Activated T-helper 9 cell treated with anti-CD3 and anti-CD28 coated beads, Interleukin-2, amount 50 U/mL, for 16 hours (primary cell): ENCODE results near the gene KLRC1.
"Not testable (repeated sequence)": the region's sequence is repeated elsewhere in the genome, so short reads cannot be mapped to it uniquely, and the experiment has no call there.

Experiments used
- DNase-seq: peaks from one replicate; pipeline ENCODE4 v3.0.0-alpha.2; 2020; ENCODE audit warnings: low read depth

KLRC1 gene

DNA sequence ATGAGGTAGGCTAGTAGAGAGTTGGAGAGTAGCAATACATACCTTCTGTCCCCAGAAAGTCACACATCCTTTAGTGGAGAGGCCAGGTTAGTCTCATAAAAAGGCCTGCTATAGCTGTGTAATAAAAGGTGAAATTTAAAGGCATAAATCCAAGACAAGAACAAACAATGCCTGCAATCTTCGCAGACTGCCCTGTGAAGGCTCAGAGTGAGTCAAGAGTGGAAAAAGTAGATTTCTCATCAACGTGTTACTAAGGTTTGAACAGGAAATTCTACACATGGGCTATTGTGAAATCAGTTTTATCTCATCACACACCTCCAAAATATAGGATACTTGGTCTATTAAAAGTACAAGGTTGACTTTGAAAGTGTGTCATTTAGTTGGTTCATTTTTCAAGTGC is at the start of gene KLRC1:
KLRC1 (minus strand) TSS at position 222 of the 400 bp plus-strand sequence. CDS start 2,221 bp downstream, outside the sequence.
- no peak for DNase-seq

DNA sequence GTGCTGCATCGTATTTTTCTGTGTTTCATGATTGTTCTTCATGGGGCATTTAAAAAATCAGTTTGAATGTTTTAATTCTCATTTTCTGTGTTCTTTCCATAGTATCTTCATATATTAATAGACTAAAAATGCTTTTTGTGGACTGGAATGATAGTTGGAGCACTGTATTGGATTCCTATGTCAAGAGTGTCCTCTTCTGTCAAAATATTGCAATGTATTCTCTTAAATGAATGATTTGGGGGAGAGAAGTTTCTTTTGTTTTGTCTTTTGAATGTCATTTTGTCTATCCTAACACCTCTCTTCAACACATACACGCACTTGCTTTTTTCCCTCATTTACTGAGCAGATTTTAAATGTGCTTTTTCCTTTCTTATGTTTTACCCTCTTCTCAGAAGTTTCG is 47.9 kb upstream of the KLRC1 start:
- no peak for DNase-seq

DNA sequence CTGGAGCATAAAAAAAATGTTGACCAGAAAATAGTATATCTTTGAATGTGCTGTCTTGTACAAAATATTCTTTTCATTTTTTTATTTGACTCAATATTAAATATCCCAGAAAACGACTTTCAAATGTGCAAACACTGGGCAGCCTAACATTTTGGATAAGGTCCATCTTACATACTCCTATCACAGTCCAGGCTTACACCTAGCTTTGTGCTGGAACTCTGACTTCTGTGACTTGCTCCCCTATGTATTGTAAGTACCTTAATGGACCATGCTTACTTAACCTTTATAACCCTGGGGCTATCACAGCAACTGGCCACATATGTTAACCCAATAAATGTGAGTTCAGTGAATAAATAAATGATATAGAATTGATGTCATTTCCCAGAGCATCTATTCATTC is 44.9 kb upstream of the KLRC1 start:
- DNase-seq = no peak

DNA sequence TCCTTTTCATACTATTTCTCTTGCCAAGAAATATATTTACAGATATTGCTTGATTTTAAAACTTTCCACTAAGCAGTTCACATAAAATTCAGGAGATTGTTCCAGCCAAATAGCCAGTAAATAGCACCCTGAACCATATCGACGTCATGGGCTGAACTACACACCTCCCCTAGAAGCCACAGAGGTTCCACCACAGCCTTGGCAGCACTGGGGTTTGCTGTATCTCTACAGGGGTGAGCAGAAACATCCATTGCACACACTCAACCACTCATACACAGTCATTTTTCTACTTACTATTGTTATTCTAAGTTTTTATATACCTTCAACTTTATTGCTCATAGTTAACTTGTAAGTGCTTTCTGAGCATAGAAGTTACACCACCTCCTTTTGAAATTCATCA is 44.4 kb upstream of the KLRC1 start:
- DNase-seq = no peak

DNA sequence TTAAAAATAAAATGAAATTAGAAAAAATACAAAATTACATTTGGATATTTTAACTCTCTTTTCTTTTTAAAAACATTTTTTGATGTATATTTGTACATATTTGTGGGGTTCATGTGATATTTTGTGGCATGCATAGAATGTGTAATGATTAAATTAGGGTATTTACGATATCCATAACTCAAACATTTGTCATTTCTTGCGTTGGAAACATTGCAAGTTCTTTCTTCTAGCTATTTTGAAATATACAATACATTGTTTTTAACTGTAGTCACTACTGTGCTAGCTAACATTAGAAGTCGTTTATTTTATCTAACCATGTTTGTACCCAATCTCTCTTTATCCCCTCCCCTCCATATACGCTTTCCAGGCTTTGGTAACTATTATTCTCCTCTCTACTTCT is 38.6 kb upstream of the KLRC1 start:
- DNase-seq = no peak

DNA sequence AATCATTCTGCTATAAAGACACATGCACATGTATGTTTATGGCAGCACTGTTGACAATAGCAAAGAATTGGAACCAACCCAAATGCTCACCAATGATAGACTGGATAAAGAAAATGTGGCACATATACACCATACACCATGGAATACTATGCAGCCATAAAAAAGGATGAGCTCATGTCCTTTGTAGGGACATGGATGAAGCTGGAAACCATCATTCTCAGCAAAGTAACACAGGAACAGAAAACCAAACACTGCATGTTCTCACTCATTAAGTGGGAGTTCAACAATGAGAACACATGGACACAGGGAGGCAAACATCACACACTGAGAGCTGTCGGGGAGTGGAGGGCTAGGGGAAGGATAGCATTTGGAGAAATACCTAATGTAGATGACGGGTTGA is 34.2 kb upstream of the KLRC1 start:
- not testable (repeated sequence) for DNase-seq

DNA sequence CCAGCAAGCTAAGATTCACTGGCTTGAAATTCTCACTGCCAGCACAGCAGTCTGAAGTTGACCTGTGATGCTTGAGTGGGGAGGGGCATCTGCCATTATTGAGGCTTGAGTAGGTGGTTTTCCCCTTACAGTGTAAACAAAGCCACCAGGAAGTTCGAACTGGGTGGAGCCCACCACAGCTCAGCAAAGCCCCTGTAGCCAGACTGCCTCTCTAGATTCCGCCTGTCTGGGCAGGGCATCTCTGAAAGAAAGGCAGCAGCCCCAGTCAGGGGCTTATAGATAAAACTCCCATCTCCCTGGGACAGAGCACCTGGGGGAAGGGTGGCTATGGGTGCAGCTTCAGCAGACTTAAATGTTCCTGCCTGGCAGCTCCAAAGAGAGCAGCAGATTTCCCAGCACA is 28.7 kb upstream of the KLRC1 start:
- not testable (repeated sequence) for DNase-seq

DNA sequence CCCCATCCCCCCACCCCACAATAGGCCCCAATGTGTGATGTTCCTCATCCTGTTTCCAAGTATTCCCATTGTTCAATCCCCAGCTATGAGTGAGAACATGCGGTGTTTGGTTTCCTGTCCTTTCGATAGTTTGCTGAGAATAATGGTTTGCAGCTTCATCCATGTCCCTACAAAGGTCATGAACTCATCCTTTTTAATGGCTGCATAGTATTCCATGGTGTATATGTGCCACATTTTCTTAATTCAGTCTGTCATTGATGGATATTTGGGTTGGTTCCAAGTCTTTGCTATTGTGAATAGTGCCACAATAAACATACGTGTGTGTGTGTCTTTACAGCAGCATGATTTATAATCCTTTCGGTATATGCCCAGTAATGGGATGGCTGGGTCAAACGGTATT is 19.6 kb upstream of the KLRC1 start:
- not testable (repeated sequence) for DNase-seq

DNA sequence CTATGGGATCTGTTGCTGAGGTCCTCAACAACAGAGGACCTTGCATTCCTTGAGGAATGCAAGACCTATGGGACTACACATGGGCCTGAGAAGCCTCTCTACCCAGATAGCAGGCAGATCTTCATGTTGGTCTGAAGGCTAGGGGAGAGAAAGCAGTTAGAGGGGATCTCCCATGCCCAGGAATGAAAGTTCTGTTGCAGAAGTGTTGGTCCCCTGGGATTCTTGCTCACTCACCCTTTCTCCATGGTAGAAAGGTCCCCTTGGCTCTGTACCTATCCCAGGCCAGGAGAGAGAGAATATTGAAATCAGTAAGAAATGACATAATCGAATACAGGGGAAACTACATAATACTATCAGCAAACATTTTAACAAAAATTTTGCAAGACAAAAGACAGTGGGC is 16.5 kb upstream of the KLRC1 start:
- no peak for DNase-seq

DNA sequence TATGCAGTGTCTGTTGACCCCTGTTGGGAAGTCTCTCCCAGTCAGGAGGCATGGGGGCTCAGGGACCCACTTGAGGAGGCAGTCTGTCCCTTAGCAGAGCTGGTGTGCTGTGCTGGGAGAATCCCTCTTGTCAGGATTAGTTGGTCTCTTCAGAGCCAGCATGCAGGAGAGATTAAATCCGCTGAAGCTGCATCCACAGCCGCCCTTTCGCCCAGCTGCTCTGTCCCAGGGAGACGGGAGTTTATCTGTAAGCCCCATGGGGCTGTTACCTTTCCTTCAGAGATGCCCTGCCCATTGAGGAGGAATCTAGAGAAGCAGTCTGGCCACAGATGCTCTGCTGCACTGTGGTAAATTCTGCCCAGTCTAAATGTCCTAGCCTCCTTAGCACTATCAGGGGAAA is 13.1 kb upstream of the KLRC1 start:
- no peak for DNase-seq

DNA sequence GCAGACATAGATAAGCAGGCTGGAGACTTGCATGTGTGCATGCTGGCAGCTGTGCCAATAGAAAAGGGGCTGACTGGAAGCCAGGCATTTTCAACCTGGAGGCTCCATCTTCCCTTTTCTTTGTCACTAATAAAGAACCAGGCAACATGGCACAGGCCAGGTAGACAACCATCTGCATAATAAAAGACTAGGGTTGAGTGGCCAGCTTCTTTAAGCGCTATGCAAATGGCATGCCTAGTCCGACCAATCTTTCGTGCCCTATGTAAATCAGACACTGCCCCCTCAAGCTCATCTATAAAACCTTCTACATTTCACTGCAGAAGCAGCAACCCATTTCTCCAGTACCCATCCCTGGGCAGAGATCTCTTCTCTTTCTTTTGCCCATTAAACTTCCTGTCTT is 4.6 kb upstream of the KLRC1 start:
- no peak for DNase-seq

DNA sequence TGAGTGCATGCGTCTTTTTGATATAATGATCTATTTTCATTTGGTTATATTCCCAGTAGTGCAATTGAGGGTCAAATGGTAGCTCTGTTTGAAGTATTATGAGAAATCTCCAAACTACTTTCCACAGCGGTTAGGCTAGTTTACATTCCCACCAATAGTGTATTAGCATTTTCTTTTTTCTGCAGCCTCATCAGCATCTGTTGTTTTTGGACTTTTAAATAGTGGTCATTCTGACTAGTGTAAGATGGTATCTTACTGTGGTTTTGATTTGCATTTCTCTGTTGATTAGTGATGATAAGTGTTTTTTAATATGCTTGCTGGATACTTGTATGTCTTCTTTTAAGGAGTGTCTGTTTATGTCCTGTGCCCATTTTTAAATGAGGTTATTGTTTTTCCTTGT is 3.7 kb upstream of the KLRC1 start:
- DNase-seq = no peak

DNA sequence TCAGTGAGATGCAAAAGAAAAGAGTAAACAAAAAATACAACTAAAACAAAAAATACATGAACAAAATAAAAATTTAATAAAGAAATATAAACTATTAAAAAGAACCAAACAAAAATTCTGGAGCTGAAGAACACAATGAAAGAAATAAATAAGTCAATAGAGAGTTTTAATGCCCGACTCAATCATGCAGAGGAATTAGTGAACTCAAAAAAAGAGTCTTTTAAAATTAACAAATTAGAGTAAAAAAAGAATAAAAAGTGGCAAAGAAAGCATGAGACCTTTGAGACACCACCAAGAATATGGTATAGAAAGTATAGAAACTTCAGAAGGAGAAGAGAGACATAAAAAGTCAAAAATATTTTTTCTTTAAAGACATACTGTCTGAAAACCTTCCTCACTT is 2.6 kb upstream of the KLRC1 start:
- no peak for DNase-seq

DNA sequence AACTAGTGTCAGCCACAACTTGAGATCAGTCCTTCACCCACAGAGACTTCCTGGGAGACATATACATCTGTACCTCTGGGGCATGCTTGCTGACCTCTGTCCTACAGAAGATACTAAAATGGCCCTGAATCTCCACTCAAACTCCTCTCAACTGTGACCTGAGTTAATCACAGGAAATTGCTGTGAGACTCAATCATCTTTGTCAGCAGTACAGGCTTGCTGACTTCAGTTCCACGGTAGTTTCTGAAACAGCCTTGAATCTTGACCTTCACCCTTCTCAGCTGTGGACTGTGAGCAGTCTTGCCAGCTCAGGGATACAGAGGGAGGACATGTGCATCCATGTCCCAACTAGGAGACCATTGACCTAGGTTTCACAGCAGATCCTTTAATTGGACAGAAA is 1.4 kb upstream of the KLRC1 start:
- DNase-seq = no peak

DNA sequence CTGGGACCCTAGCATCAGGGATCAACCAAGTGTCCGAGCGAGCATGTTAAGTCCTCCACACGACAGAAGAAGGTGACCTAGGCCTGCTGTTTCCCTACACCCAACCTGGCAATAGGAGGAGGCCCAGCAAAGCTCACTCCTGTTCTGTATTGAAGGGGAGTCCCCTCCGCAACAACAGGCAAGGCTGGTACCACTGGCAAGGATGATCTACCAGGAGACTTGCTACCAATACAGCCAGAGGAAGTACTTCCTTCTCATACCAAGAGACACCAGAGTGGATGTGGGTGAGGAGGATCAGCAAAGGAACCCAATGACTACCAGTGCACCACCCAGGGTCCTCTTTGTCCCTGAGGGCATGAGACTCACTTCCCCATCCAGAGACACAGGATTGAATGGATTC is 4.9 kb downstream of the KLRC1 start:
- DNase-seq = no peak

DNA sequence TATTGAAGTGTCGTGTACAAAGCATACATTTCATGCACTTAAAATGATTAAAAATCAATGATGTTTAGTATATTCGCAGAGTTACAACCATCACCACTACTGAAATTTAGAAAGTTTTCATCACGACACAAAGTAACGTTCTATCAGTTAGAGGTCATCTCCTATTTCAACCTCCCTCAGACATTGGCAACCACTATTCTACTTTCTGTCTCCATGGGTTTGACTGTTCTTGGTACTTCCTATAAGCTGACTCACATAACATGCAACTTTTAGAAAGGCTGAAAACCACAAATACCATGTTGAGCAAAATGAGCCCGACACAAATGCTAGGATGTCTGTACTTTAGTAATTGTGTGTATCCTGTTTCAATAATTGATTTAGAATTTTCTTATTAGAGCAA is 7.1 kb downstream of the KLRC1 start:
- DNase-seq = not testable (repeated sequence)

DNA sequence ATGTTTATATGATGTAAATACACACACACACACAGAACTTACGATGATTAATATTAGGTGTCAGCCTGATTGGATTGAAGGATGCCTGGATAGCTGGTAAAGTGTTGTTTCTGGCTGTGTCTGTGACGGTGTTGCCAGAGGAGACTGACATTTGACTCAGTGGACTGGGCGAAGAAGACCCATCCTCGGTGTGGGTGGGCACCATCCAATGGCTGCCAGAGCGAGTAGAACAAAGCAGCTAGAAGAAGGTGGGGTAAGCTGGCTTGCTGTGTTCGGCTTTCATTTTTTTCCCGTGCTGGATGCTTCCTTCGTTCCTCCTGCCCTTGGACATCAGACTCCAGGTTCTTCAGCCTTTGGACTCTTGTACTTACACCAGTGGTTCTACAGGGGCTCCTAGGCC is 12.0 kb downstream of the KLRC1 start:
- DNase-seq = not testable (repeated sequence)

DNA sequence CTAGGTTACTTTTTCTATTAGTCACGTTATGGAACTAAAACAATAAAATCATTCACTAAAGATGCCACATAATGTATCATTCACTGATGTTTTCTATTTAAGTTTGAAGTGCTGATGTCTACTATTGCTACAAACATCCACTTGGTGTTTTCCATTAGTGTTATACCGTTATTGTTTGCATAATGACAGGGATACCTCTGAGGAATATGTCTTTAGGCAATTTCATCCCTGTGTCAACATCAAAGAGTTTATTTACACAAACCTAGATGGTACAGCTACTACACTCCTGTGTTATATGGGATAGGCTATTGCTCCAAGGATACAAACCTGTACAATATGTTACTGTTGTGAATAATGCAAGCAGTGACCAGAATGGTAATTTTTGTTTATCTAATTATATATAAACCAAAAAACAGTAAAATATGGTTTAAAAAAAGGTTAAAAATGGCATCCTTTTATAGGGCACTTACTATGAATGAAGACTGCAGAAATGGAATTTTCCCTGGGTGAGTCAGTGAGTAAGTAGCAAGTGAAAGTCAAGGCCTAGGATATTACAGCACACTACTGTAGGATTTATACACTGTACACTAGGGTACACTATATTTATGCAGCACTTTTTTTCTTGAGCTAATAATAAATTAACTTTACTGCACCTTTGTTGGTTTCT is 13.4 kb downstream of the KLRC1 start:
- DNase-seq = not testable (repeated sequence)

DNA sequence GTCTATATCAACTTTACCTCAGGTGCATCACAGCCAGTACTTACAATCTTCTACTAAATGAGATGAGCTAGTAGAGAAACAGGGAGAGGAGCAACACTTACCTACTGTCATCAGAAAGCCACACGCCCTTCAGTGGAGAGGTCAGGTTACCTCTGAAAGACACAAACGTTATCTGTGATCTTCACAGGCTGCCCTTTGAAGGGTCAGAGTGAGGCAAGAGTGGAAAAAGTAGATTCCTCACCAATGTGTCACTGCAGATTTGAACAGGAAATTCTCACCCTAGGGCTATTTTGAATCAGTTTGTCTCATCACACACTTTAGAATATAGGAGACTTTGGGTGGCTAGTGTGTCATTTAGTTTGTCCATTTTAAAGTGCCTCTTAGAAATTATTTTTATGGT is 15.6 kb downstream of the KLRC1 start:
- not testable (repeated sequence) for DNase-seq

DNA sequence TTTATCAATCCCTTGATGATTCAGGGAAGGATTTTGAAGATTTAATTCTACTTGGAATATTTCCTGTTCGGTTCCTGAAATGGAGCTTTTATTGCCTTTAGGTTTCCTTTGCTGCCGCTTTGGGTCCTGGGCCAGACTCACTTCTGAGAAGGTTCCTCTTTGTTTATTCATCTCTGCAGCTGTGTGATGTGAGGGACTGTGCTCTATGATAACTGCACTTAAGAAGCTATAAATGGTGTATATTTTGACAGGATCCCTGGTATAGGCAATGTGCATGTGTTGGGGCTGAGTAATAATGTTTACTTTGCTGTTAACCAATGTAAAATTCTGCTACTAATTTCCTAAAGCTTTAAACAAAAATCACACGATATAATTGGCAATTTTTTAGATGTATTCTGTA is 17.4 kb downstream of the KLRC1 start, which contains the start of gene KLRC2:
KLRC2 (minus strand) TSS at position 195 of the 400 bp plus-strand sequence; CDS start at position 171, 24 bp downstream.
- DNase-seq = not testable (repeated sequence)

DNA sequence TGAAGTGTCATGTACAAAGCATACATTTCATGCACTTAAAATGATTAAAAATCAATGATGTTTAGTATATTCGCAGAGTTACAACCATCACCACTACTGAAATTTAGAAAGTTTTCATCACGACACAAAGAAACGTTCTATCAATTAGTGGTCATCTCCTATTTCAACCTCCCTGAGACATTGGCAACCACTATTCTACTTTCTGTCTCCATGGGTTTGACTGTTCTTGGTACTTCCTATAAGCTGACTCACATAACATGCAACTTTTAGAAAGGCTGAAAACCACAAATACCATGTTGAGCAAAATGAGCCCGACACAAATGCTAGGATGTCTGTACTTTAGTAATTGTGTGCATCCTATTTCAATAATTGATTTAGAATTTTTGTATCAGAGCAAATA is 22.6 kb downstream of the KLRC1 start:
- DNase-seq = not testable (repeated sequence)

DNA sequence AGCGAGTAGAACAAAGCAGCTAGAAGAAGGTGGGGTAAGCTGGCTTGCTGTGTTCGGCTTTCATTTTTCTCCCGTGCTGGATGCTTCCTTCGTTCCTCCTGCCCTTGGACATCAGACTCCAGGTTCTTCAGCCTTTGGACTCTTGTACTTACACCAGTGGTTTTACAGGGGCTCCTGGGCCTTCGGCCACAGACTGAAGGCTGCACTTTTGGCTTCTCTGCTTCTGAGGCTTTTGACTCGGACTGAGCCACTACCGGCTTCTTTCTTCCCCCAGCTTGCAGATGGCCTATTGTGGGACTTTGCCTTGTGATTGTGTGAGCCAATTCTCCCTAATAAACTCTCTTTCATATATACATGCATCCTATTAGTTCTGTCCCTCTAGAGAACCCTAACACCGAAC is 27.2 kb downstream of the KLRC1 start:
- not testable (repeated sequence) for DNase-seq

DNA sequence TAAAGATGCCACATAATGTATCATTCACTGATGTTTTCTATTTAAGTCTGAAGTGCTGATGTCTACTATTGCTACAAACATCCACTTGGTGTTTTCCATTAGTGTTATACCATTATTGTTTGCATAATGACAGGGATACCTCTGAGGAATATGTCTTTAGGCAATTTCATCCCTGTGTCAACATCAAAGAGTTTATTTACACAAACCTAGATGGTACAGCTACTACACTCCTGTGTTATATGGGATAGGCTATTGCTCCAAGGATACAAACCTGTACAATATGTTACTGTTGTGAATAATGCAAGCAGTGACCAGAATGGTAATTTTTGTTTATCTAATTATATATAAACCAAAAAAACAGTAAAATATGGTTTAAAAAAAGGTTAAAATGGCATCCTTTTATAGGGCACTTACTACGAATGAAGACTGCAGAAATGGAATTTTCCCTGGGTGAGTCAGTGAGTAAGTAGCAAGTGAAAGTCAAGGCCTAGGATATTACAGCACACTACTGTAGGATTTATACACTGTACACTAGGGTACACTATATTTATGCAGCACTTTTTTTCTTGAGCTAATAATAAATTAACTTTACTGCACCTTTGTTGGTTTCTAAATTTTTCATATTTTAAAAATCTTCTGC is 28.8 kb downstream of the KLRC1 start:
- DNase-seq = not testable (repeated sequence)

DNA sequence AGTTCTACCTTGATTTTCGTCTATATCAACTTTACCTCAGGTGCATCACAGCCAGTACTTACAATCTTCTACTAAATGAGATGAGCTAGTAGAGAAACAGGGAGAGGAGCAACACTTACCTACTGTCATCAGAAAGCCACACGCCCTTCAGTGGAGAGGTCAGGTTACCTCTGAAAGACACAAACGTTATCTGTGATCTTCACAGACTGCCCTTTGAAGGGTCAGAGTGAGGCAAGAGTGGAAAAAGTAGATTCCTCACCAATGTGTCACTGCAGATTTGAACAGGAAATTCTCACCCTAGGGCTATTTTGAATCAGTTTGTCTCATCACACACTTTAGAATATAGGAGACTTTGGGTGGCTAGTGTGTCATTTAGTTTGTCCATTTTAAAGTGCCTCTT is 31.0 kb downstream of the KLRC1 start:
- DNase-seq = not testable (repeated sequence)
